LNCAP (cell line): ENCODE results near the gene POLG.

ENCODE experiments used
- CTCF ChIP-seq: fragments of 450-650 bp; IDR thresholded peaks from 2 replicates; pipeline ENCODE4 v1.5.1; 2017; ENCODE audit warnings: mild to moderate bottlenecking

Gene POLG

DNA sequence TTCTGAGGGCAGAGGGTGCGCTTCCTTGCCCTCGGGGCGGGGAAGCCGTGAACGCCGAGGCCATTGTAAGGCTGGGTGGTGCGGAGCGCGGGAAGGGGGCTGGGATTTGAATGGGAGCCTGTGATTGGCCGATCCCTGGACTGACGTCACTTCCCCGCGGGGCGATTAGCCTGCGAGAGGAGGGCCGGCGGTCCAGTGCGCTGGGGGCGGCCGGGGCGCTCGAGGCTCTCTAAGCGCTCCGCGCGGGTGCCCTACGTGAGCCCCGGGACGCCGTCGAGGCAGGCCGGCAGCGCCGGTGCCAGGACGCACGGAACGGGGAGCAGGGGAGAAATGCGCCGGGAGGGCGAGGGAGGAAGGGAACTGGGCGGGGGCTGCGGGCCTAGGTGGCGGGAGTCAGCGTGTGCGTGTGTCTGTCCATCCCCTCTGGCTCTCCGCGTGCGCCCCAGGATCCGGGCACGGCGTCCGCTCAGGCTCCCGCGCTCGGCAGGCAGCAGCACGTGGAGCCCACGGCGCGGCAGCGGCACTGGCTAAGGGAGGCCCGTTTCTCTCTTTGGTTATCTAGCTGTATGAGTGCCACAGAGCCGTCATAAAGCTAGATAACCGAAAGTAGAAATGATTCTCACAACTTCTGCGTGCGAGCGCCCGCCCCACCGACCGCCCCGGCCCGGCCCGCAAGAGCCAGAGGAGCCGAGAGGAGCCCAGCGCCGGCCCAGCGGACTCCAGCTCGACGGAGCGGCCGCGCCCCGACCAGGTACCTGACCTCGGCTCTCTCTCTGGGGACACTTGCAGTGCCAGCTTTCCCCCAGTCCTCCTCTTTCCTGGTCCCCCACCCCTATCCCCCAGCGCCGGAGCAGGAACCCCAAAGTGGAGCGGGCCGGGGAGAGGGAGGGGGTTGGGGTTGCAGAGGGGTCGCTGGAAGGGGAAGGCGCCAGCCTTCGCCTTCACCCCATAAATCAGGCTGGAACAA, 33.1 kb upstream of the POLG start:
- TF ChIP-seq CTCF, result no peak

DNA sequence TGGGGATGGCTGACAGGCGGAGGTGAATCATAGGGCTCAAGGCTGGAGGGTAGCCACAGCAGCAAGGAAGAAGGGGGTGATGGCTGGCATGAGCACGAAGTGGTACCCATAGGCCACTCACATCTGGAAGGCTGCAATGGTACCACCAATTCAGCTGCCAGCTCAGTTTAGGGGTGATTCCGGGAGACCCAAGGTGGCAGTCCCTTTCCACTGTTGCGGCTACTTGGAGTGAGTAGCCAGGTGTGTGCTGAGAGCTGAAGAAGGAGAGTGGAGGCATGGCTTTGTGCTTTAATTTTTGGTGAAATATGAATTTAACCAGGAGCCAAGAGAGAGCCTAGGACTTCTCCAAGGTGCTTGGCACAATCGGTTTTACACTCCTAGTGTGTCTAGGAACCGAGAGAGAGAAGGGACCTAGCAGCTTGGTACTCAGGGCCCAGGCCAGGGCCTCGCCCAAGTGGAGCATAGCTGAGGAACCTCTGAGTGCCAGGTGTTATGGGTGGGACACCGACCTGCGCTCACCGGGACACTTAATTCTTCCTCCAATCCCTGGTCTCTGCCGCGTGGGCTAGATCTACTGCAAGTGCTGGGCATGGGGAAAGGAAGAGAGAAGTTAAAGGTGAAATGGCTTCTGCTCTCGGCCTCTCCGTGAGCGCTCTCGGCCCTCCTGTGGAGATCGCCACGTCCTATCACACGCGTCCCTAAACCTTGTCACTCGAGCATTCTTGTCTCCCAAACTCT, 32.2 kb upstream of the POLG start:
- no peak for TF ChIP-seq CTCF

DNA sequence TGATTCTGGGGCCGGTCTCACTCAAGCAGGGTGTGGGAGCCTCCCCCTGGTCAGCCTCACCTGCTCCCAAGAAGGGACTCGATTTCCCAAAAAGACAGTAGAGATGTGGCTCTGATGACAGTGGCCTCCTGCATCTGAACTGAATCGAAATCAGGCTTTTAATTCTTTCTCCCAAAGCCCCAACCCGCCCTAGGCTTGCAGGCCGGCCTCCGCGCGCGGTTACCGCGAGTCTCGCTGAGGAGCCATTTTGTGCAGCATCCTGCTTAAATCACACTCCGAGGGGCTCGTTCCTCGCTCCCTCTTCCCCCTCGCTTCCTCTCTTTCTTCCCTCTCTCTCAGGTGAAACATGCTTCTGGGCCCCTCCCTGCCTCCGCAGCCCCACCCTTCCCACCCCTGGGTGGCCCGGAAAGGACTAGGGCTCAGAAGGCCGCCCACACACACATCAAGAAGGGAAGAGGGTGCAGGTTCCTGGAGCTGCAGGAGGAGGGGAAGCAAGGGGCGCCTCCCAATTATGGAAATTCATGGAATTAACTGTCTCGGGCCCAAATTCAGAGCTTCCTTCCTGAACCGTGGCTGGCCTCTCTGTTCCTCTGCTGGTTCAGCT, 30.9 kb upstream of the POLG start:
- no peak for TF ChIP-seq CTCF

DNA sequence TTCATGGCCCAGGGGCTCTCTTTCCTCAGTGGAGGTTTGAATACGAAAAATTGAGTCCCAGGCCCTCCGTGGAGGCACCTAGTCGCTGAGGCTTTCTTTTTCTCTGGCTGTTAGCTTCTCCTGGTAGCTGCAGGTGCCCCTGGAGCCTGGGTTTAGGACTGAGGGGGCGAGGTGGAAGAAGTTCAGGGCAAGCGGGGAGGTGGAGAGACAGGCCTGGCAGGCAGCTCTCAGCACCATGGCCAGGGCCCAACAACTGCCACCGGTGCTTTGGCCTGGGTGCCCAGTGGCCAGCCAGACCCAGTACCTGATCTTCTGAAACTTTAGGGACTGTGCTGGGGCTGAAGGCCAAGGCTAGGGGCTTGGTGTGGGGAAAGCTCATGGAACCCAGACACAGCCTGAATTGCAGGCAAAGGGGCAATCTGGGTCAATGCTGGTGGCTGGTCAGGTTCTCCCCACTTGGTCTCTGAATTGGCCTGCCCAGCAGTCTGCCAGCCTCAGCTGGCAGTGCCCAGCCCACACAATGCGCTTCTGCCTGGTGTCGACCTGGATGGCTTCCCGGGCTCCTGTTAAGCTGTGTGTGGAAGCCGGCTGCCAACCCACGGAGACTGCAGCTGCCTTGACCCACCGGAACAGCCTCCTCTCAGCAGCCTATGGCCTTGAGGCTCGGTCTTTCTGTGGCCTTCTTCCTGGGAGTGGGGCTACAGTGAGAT, 30.3 kb upstream of the POLG start:
- no peak for TF ChIP-seq CTCF

GRCh38 chr15:89364341-89364740, 29.7 kb upstream of the POLG start:
- TF ChIP-seq CTCF, result no peak

GRCh38 chr15:89363770-89364169, 29.1 kb upstream of the POLG start:
- TF ChIP-seq CTCF, result no peak

DNA sequence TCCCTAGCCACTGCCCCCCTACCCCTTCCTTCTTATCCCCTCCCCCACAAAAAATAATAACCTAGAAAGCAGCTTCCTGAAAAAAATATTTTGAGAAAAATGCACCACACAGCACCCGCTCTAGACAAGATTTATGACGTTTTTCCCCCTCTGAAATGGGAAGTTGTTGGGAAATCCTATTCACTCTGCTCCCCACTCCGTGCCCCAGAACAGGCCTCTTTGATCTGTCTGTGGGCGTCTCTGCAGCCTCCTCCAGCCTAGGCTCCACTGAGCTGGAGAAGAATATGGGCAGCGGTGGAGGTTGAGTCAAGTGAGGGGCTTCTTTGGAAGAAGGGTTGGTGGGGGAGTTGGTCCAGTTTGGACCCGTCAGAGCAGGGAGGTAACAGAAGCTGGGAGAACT, 28.5 kb upstream of the POLG start:
- no peak for TF ChIP-seq CTCF
